GM18870 (cell line): ENCODE data around the gene SYNJ1.
A peak's percentile ranks its signal among the peaks of the same experiment; 100 is the strongest.
"Not testable (repeated sequence)": the region's sequence is repeated elsewhere in the genome, so short reads cannot be mapped to it uniquely, and the experiment has no call there.

ENCODE experiments used
- ATAC-seq: cut with Tn5 transposase; IDR thresholded peaks from one replicate; pipeline ENCODE4 v1.9.1; 2021; ENCODE audit warnings: moderate library complexity; ENCODE audit not compliant: unreplicated experiment

Gene SYNJ1

GRCh38 chr21:32698971-32699693 is 28.7 kb downstream of the SYNJ1 start:
- no peak for ATAC-seq

- ATAC-seq: no peak
These were observed 29.5 kb downstream of the SYNJ1 start for GRCh38 chr21:32698286-32698685.

- not testable (repeated sequence) for ATAC-seq
These were observed 32.3 kb downstream of the SYNJ1 start for GRCh38 chr21:32695482-32695881.

GRCh38 chr21:32693581-32693980 is 34.2 kb downstream of the SYNJ1 start:
- no peak for ATAC-seq

- ATAC-seq: no peak
These were observed 37.7 kb downstream of the SYNJ1 start for GRCh38 chr21:32690085-32690484.

DNA sequence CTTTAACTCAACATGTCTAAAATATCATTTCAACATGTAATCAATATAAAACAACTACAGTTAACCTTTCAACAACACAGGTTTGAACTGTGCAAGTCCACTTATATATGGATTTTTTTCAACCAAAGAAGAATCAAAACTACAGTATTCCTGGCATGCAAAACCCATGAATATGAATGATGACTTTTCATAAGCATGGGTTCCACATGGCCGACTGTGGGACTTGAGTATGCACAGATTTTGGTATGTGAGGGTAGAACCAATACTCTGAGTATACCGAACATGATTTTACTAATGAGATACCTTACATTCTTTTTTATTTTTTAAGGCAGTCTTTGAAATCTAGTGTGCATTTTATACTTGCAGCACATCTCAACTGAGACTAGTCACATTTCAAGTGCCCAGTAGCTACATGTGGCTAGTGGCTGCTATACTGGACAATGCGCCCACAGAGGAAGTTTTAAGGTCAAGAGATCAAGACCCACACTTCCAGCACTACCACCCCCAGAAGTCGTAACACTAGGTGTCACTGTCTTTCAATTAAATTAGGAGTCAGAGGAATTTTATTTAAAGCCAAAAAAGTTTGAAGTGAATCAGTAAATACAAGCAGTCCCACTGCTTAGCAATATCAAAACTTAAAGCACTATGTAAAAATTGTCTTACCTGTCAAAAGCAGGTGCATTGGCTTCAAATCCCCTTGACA is 40.0 kb downstream of the SYNJ1 start:
- ATAC-seq: no peak

- ATAC-seq: no peak
These were observed 44.9 kb downstream of the SYNJ1 start for GRCh38 chr21:32682696-32683474.

- no peak for ATAC-seq
These were observed 53.1 kb downstream of the SYNJ1 start for GRCh38 chr21:32674731-32675130.

DNA sequence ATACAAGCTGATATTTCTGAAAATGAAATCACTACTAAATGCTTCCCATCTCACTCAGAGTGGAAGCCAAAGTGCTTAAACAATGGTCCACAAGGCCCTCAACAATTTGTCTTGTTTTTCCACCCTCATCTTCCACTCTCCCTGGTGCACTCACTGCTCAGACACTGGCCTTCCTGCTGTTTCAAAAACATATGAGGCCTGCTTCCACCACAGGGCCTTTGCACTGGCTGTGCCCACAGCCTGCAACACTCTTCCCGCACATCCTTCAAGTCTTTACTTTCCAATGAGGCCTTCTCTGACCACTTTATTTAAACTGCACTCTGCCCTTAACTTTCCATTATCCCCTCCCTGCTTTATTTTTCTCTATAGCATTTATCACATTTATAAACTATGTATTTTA is 53.8 kb downstream of the SYNJ1 start:
- ATAC-seq: no peak

GRCh38 chr21:32666258-32666657 is 61.6 kb downstream of the SYNJ1 start:
- no peak for ATAC-seq

GRCh38 chr21:32664095-32664494 is 63.7 kb downstream of the SYNJ1 start:
- ATAC-seq: not testable (repeated sequence)

- ATAC-seq: not testable (repeated sequence)
These were observed 65.8 kb downstream of the SYNJ1 start for GRCh38 chr21:32661981-32662380.

DNA sequence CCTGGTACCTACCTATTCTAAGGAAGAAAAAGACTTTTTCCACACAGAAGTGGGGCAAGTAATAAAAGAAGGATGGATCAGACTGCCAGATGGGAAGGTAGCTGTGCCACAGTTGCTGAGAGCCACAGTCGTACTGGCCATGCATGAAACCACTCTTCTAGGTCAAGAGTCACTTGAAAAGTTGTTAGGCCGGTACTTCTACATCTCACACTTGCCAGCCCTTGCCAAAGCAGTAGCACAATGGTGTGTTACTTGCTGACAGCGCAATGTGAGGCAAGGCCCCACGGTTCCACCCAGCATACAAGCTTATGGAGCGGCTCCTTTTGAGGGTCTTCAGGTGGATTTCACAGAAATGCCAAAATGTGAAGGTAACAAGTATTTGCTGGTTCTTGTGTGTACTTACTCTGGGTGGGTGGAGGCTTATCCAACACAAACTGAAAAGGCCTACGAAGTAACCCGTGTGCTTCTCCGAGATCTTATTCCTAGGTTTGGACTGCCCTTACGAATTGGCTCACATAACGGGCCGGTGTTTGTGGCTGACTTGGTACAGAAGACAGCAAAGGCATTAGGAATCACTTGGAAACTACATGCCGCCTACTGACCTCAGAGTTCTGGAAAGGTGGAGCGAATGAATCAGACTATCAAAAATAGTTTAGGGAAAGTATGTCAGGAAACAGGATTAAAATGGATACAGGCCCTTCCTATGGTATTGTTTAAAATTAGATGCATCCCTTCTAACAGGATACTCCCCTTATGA is 66.6 kb downstream of the SYNJ1 start:
- ATAC-seq: not testable (repeated sequence)

DNA sequence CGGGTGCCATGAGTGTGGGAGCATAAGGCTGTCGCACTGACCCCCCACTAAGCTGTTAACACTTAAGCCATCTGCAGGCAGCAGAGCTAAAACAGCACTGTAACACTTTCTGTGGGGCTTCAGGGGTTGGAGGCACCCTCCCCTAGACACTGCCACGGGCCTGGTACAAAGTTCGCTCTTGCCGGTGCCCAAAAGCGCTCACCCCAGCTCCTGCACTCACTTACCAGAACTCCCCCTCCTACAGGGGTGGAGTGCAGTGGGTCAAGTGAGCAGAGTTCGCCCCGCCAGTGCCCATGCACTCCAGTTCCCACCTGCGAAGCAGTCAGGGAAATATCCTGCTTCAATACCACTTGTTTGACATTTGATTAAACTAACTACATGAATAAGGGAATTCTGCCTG is 69.3 kb downstream of the SYNJ1 start:
- ATAC-seq: no peak

- peak; percentile 45 for ATAC-seq
These were observed 74.4 kb downstream of the SYNJ1 start for GRCh38 chr21:32653326-32653901.

- no peak for ATAC-seq
These were observed 79.6 kb downstream of the SYNJ1 start for GRCh38 chr21:32648165-32648564.

- no peak for ATAC-seq
These were observed 82.3 kb downstream of the SYNJ1 start for GRCh38 chr21:32645261-32646182.

DNA sequence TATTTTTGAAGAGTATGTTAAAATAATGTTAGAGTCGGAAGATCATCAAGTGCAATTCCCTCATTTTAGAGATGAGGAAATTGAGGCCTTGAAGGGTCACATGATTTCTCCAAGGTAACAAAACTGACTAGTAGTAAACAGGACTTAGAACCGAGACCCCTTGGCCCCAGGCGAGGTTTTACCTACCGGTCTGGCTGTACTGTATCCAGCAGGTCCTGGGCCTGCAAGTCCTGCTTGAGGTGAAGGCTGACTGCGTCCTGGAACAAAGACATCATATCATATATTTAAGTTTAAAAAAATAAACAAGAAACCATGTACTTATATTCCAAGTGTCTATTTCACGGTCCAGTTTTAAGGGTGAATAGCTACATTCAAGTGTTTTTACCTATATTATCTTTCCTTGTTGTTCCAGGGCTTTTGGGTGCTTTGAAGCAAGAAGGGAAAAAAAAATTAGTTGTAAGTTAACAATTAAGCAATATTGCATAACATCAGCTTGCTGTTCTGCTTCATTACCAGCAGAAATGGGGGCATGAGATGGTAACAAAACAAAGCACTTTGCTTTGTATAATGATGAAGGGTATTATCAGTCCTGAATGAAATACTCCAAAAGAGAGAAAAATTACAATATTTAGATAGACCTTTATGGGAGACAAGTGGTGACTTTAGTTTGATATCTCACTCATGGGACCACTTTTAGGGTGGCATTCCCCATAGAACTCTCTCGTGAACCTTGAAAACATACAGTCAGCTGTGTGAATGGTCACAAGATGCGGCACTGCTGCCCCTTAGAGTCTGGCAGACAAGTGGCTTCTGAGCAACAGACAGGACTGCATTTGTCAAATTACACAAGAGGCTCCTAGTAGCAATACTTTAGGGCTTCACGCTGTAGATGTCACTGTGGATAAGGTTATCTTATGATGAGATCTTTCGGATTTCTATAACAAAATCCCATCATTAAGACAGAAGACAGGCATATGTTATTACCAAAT is 85.8 kb downstream of the SYNJ1 start:
- ATAC-seq: no peak
